ENCODE results near the gene CD3D.

The CD3D gene

DNA sequence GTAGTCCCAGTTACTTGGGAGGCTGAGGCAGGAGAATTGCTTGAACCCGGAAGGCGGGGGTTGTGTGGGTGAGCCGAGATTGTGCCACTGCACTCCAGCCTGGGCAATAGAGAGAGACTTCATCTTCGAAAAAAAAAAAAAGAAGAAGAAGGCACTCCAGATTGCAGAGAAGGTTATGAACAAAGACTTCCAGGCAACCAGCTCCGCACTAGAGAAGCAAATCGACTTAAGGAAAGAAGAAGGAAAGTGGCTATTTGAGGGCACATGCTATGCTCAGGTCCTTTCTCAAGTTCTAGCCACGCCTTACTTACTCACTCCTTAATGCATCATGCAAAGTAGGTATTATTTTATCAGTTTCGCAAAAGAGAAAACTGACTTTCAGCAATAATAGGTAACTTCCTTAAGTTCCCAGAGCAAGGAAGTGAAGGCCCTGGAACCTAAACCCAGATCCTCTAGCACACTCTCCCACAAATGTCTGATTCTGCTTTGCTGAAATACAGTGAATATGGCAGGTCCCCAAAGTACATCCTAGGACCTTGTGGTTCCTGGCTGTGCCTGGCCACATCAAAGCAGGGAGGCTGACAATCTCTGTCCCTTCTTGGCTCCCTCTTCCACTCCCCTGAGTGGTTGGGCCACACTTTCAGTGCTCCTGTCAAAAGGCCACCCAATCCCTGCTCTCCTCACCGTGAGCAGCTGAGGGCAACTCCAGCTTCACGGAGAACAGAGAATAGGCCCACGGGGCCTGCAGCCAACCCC, 23.7 kb downstream of the CD3D start:
- TF ChIP-seq, protein P1, sequence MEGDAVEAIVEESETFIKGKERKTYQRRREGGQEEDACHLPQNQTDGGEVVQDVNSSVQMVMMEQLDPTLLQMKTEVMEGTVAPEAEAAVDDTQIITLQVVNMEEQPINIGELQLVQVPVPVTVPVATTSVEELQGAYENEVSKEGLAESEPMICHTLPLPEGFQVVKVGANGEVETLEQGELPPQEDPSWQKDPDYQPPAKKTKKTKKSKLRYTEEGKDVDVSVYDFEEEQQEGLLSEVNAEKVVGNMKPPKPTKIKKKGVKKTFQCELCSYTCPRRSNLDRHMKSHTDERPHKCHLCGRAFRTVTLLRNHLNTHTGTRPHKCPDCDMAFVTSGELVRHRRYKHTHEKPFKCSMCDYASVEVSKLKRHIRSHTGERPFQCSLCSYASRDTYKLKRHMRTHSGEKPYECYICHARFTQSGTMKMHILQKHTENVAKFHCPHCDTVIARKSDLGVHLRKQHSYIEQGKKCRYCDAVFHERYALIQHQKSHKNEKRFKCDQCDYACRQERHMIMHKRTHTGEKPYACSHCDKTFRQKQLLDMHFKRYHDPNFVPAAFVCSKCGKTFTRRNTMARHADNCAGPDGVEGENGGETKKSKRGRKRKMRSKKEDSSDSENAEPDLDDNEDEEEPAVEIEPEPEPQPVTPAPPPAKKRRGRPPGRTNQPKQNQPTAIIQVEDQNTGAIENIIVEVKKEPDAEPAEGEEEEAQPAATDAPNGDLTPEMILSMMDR (IDR thresholded peaks at IDR 0.05) = no peak

DNA sequence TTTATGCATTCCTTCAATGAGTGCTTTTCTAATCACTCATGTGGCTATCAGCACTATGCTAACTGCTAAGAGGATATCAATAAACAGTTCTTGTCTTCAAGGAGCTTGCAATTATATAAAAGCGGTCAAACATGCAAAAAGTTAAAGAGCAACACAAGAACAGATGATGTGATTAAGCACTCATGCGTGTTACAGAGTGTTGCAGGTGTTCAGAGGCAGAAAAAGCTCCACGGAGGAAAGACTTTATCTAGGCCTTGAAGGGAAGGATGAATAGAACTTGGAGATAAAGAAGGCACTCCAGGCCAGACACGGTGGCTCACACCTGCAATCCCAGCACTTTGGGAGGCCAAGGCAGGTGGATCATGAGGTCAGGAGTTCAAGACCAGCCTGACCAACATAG, 24.4 kb downstream of the CD3D start:
- TF ChIP-seq, protein P1 (IDR thresholded peaks at IDR 0.05) = no peak

DNA sequence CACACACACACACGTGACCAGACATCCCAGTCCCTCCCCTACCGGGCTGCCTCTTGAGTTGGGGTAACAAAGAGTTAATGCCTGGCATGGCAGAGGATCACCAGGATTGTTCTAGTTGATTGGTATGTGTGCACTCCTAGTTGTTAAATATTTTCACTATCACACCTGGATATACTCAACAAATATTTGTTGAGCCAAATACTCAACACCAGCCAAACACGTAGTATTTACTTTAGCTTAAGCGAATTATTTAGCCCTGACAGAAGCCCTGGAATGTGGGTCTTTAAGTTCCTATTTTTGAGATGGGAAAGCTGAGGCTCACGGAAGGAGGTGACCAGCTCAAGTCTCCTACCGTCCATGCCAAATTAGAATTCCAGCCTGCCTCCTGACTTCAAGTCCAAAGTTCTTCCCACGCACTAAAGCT, 27.5 kb downstream of the CD3D start:
- TF ChIP-seq, protein P1 (IDR thresholded peaks at IDR 0.05) = no peak

DNA sequence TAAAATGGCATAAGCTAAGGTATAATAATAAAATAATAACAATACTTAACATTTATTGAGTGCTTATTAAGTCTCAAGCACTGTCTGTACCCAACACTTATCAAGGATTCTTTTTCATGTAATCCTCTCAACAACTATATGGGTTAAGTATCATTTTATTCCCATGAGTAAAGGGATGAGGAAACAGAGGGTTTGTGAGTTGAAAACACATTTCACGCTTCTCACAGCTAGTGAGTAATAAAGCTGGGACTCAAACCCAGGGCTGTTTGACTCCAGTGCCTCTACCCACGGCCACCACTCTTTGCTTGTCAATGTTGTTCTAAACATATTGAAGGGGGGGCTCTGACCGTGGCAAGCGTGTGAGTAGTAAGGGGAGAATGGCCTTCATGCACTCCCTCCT, 29.3 kb downstream of the CD3D start:
- TF ChIP-seq, protein P1 (IDR thresholded peaks at IDR 0.05) = no peak

DNA sequence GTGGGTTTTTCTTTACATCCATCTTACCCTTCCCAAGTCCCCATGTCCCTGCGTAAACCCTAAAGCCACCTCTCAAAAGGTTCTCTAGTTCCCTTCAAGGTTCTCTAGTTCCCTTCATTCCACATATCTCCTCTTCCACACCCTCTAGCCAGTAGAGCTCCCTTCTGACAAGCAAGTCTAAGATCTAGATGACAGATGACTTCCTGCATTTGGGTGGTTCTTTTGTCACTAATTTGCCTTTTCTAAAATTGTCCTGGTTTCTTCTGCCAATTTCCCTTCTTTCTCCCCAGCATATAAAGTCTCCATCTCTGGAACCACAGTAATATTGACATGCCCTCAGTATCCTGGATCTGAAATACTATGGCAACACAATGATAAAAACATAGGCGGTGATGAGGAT, 30.2 kb downstream of the CD3D start:
- TF ChIP-seq, protein P1 (IDR thresholded peaks at IDR 0.05) = no peak

DNA sequence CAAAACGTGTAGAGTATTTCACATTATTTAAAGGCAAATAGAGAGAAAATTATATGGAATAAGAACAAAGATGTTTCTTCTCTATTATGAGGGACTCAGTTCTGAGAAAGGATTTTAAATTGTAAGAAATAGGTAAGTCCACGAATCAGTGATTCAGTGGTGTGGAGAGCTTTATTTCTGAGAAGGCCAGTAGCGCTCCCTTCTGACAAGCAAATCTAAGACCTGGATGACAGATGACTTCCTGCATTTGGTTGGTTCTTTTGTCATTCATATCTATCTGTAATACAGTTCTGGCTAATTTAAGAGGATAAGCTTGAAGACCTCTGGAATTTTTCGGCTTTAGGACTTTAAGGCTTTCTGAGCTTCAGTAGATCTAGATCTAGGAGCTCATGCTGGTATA, 31.0 kb downstream of the CD3D start:
- TF ChIP-seq, protein P1 (IDR thresholded peaks at IDR 0.05) = no peak

DNA sequence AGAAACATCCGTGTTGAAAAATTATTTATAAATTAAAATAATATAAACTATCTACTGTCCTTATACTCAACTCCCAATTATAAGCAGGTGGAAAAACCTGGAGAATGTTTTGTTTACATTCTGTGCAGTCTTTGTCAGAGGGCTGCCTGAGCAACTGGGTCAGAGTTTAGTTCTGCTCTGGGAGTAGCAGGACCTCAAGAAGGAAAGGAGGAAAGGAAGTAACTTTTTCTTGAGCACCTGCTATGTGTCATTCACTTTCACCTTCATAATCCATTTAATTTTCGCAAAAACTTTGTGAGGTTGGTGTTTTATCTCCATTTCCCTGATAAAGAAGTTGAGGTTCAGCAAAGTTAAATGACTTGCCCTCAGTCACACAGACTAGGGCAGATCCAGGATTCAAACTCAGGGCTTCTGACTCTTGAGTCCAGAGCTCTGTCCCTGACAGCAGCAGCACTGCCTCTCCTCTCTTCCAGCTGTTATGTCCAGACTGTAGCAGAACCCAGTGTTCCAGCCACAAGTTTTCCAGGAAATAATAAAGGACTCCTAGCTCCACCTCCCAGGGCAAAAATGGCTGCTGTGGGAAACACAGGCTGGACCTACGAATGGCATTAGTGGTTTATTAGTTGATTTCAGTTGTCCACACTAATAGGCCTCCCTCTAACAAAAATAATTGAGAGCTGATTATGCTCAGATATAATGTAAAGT, 31.6 kb downstream of the CD3D start:
- TF ChIP-seq, protein P1 (IDR thresholded peaks at IDR 0.05) = no peak
